Measurements from ENCODE around the gene P4HB. TPM values are rescaled to one million over a fixed set of nuclear protein-coding genes. Genes with fewer than 3 reads are reported as not detected.

Gene P4HB
- total RNA-seq, 2 donors from 2014 or later, result 509 to 2,101 TPM

- intact Hi-C loops (cut with DNase I), result no loop called here
- H3K4me3 ChIP-seq, result peak overlapping the region in 1 of 2 donors; percentile 27
- no peak for DNase-seq (ENCODE audit: low spot score)
- WGBS, result 4% methylated on average over 40 of the region's 65 CpGs
- TF ChIP-seq POLR2AphosphoS5 (IDR thresholded peaks at IDR 0.05), result no peak
- no peak for TF ChIP-seq POLR2A (IDR thresholded peaks at IDR 0.05)
- no peak for TF ChIP-seq CTCF (IDR thresholded peaks at IDR 0.05)
- peaks cover 36% of the 10 kb centered on the region for H3K27me3 ChIP-seq (replicated peaks; ENCODE audit: insufficient read depth)
- H3K27ac ChIP-seq, result no peak overlapping the region
- no peaks in the 10 kb centered on the region for H3K36me3 ChIP-seq
- H3K9me3 ChIP-seq, result no peaks in the 10 kb centered on the region
- no peaks in the 10 kb centered on the region for H3K4me1 ChIP-seq (replicated peaks)
These were observed 55.6 kb downstream of the P4HB start for GRCh38 chr17:81804559-81805399.

GRCh38 chr17:81803728-81804558 is 56.4 kb downstream of the P4HB start, which contains the start of gene GCGR:
TSS of gene GCGR (plus strand) at chr17:81804150. CDS start at chr17:81809019, 4,869 bp downstream.
- TF ChIP-seq CTCF (IDR thresholded peaks at IDR 0.05) (no peak), POLR2AphosphoS5 (IDR thresholded peaks at IDR 0.05) (no peak), POLR2A (IDR thresholded peaks at IDR 0.05) (no peak)
- no peak for DNase-seq (ENCODE audit: low spot score)
- Histone ChIP-seq H3K27me3 (replicated peaks; ENCODE audit: insufficient read depth) (peaks cover 36% of the 10 kb centered on the region), H3K36me3 (no peaks in the 10 kb centered on the region), H3K9me3 (no peaks in the 10 kb centered on the region), H3K4me3 (peak within 1 kb of the TSS in 1 of 2 donors; percentile 27), H3K4me1 (replicated peaks) (no peaks in the 10 kb centered on the region), H3K27ac (no peak within 1 kb of the TSS)
- 2% methylated on average over 48 of the region's 110 CpGs for WGBS
- intact Hi-C loops (cut with DNase I), result no loop called here

GRCh38 chr17:81802856-81803643 is 57.3 kb downstream of the P4HB start:
- Histone ChIP-seq H3K36me3 (no peaks in the 10 kb centered on the region), H3K9me3 (no peaks in the 10 kb centered on the region), H3K4me3 (no peak overlapping the region), H3K27ac (no peak overlapping the region), H3K27me3 (replicated peaks; ENCODE audit: insufficient read depth) (peaks cover 36% of the 10 kb centered on the region), H3K4me1 (replicated peaks) (no peaks in the 10 kb centered on the region)
- intact Hi-C loops (cut with DNase I), result no loop called here
- TF ChIP-seq CTCF (IDR thresholded peaks at IDR 0.05) (no peak), POLR2A (IDR thresholded peaks at IDR 0.05) (no peak), POLR2AphosphoS5 (IDR thresholded peaks at IDR 0.05) (no peak)
- no peak for DNase-seq (ENCODE audit: low spot score)
- WGBS, result 35% methylated on average over 26 of the region's 26 CpGs

- no peaks in the 10 kb centered on the region for H3K9me3 ChIP-seq
- intact Hi-C loops (cut with DNase I), result no loop called here
- WGBS, result 85% methylated on average over 9 of the region's 9 CpGs
- no peak for TF ChIP-seq POLR2A (IDR thresholded peaks at IDR 0.05)
- no peak for TF ChIP-seq POLR2AphosphoS5 (IDR thresholded peaks at IDR 0.05)
- no peak for TF ChIP-seq CTCF (IDR thresholded peaks at IDR 0.05)
- DNase-seq (ENCODE audit: low spot score), result no peak
- no peak overlapping the region for H3K27ac ChIP-seq
- H3K27me3 ChIP-seq (replicated peaks; ENCODE audit: insufficient read depth), result peaks cover 36% of the 10 kb centered on the region
- no peaks in the 10 kb centered on the region for H3K36me3 ChIP-seq
- H3K4me3 ChIP-seq, result no peak overlapping the region
- H3K4me1 ChIP-seq (replicated peaks), result no peaks in the 10 kb centered on the region
These were observed 58.1 kb downstream of the P4HB start for GRCh38 chr17:81802048-81802758.
